HG03025 (cell line): Measurements from ENCODE around the gene CHSY1.

Experiments used
- ATAC-seq: cut with Tn5 transposase; IDR thresholded peaks from one replicate; pipeline ENCODE4 v1.9.1; 2021; ENCODE audit warnings: mild to moderate bottlenecking, moderate library complexity; ENCODE audit not compliant: unreplicated experiment, low FRiP score

CHSY1 gene

GRCh38 chr15:101175401-101175800 lies 76.4 kb downstream of the CHSY1 start:
- ATAC-seq: no peak

- no peak for ATAC-seq
Measured at GRCh38 chr15:101174152-101174920, 77.5 kb downstream of the CHSY1 start.

GRCh38 chr15:101173233-101174119 lies 78.4 kb downstream of the CHSY1 start:
- ATAC-seq: no peak

GRCh38 chr15:101172501-101173071 lies 79.3 kb downstream of the CHSY1 start:
- no peak for ATAC-seq

GRCh38 chr15:101171954-101172353 lies 79.9 kb downstream of the CHSY1 start:
- ATAC-seq: no peak

- no peak for ATAC-seq
Measured at GRCh38 chr15:101170568-101171350, 81.1 kb downstream of the CHSY1 start.

- no peak for ATAC-seq
Measured at GRCh38 chr15:101169495-101170071, 82.3 kb downstream of the CHSY1 start.

- ATAC-seq: no peak
Measured at GRCh38 chr15:101168898-101169494, 82.9 kb downstream of the CHSY1 start.

GRCh38 chr15:101168463-101168824 lies 83.4 kb downstream of the CHSY1 start:
- no peak for ATAC-seq

- no peak for ATAC-seq
Measured at GRCh38 chr15:101167753-101168462, 83.9 kb downstream of the CHSY1 start.

GRCh38 chr15:101167411-101167752 lies 84.5 kb downstream of the CHSY1 start:
- ATAC-seq: no peak

- no peak for ATAC-seq
Measured at GRCh38 chr15:101165905-101166471, 85.9 kb downstream of the CHSY1 start.

GRCh38 chr15:101162701-101163483 lies 89.0 kb downstream of the CHSY1 start:
- no peak for ATAC-seq

- ATAC-seq: no peak
Measured at GRCh38 chr15:101161656-101162055, 90.2 kb downstream of the CHSY1 start.

GRCh38 chr15:101159936-101160815 lies 91.7 kb downstream of the CHSY1 start:
- no peak for ATAC-seq

GRCh38 chr15:101159096-101159935 lies 92.5 kb downstream of the CHSY1 start:
- no peak for ATAC-seq
